C4-2B (cell line): ENCODE measurements around the gene LAP3.

Experiments used
- H3K27ac ChIP-seq: fragments of 450-650 bp; 2 replicates; pipeline ENCODE4 v1.5.1; 2017
- CTCF ChIP-seq: fragments of 450-650 bp; conservative IDR thresholded peaks from 2 replicates; pipeline ENCODE4 v1.5.1; 2017; ENCODE audit warnings: mild to moderate bottlenecking
- ZFX ChIP-seq: fragments of 450-650 bp; IDR thresholded peaks from 2 replicates; pipeline ENCODE4 v1.6.1; 2017

The LAP3 gene

GRCh38 chr4:17554568-17554967 is 22.4 kb upstream of the LAP3 start:
- H3K27ac ChIP-seq, result no peak overlapping the region

GRCh38 chr4:17556498-17556897 is 20.5 kb upstream of the LAP3 start:
- TF ChIP-seq ZFX (no peak), CTCF (no peak)
- no peak overlapping the region for H3K27ac ChIP-seq

More at GRCh38 chr4:17554568-17554967, 22.4 kb upstream of the LAP3 start:
- no peak for TF ChIP-seq CTCF
- no peak for TF ChIP-seq ZFX

- no peak overlapping the region for H3K27ac ChIP-seq
- TF ChIP-seq CTCF (no peak), ZFX (no peak)
Measured at GRCh38 chr4:17557880-17558279, 19.1 kb upstream of the LAP3 start.

- H3K27ac ChIP-seq, result no peak overlapping the region
- TF ChIP-seq ZFX (no peak), CTCF (no peak)
Measured at GRCh38 chr4:17558941-17559708, 17.9 kb upstream of the LAP3 start.

- no peak overlapping the region for H3K27ac ChIP-seq
- TF ChIP-seq ZFX (no peak), CTCF (no peak)
Measured at GRCh38 chr4:17559709-17560048, 17.3 kb upstream of the LAP3 start.

- TF ChIP-seq ZFX (no peak), CTCF (no peak)
- no peak overlapping the region for H3K27ac ChIP-seq
Measured at GRCh38 chr4:17560065-17560673, 16.8 kb upstream of the LAP3 start.

- TF ChIP-seq ZFX, result no peak
- no peak for TF ChIP-seq CTCF
- H3K27ac ChIP-seq, result no peak overlapping the region
Measured at GRCh38 chr4:17561195-17561909, 15.6 kb upstream of the LAP3 start.
